Caki2 (cell line): ENCODE results near the gene GATAD2B. TPM values are rescaled to one million over a fixed set of nuclear protein-coding genes. Genes with fewer than 3 reads are reported as not detected.

Experiments used
- DNase-seq: peaks from one replicate; pipeline ENCODE4 v3.0.0-alpha.2; 2015; ENCODE audit warnings: low read depth
- in situ Hi-C: cut with HindIII; loops from 2 replicates; pipeline ENCODE4 v1.10.0; 2016; ENCODE audit warnings: low sequenced_read_pairs, low pct_unique_long_range_greater_than_20kb, mixed read lengths
- total RNA-seq: library from RNA; depleted of rRNA; stranded (reverse); fragments of >200 nt; shearing (Covaris generic); gene quantifications from 2 replicates; pipeline ENCODE4 v1.2.3, GENCODE V29; 2014; ENCODE audit warnings: low replicate concordance; rRNA removed

The GATAD2B gene
- total RNA-seq, 1 experiment from 2014 or later = 1.1 TPM

- in situ Hi-C loops = no loop called here
These were observed 159.2 kb downstream of the GATAD2B start for GRCh38 chr1:153763365-153764225.

GRCh38 chr1:153760440-153760839 lies 162.3 kb downstream of the GATAD2B start:
- in situ Hi-C loops = no loop called here
- DNase-seq = no peak

More at GRCh38 chr1:153763365-153764225, 159.2 kb downstream of the GATAD2B start:
- no peak for DNase-seq

Other genes with a start within 250 kb of the GATAD2B start
- gene NPR1, start 244.3 kb downstream of the GATAD2B start, total RNA-seq = 0.41 TPM in 1 of 2 replicates, not detected in the other
- 19.9 and 23.1 TPM in 2 replicates for gene INTS3, start 194.9 kb downstream of the GATAD2B start, total RNA-seq
- 34.8 and 43.2 TPM in 2 replicates for gene SLC27A3, start 147.6 kb downstream of the GATAD2B start, total RNA-seq
- gene DENND4B, start 23.7 kb upstream of the GATAD2B start, total RNA-seq = 5.5 and 7.7 TPM in 2 replicates
- gene CRTC2, start 35.6 kb upstream of the GATAD2B start, total RNA-seq = 2.2 and 8.7 TPM in 2 replicates
- gene SLC39A1, start 40.6 kb upstream of the GATAD2B start, total RNA-seq = 320 and 348 TPM in 2 replicates
- gene CREB3L4, start 44.9 kb upstream of the GATAD2B start, total RNA-seq = 28.4 and 32.2 TPM in 2 replicates
- 355 and 416 TPM in 2 replicates for gene JTB, start 54.7 kb upstream of the GATAD2B start, total RNA-seq
- 18.3 and 34.7 TPM in 2 replicates for gene RAB13, start 63.4 kb upstream of the GATAD2B start, total RNA-seq
- 2,094 and 2,421 TPM in 2 replicates for gene RPS27, start 67.8 kb upstream of the GATAD2B start, total RNA-seq
- 0.07 TPM in 1 of 2 replicates, not detected in the other for gene NUP210L, start 232.1 kb upstream of the GATAD2B start, total RNA-seq